ENCODE results near the gene ADISSP.

ADISSP gene

DNA sequence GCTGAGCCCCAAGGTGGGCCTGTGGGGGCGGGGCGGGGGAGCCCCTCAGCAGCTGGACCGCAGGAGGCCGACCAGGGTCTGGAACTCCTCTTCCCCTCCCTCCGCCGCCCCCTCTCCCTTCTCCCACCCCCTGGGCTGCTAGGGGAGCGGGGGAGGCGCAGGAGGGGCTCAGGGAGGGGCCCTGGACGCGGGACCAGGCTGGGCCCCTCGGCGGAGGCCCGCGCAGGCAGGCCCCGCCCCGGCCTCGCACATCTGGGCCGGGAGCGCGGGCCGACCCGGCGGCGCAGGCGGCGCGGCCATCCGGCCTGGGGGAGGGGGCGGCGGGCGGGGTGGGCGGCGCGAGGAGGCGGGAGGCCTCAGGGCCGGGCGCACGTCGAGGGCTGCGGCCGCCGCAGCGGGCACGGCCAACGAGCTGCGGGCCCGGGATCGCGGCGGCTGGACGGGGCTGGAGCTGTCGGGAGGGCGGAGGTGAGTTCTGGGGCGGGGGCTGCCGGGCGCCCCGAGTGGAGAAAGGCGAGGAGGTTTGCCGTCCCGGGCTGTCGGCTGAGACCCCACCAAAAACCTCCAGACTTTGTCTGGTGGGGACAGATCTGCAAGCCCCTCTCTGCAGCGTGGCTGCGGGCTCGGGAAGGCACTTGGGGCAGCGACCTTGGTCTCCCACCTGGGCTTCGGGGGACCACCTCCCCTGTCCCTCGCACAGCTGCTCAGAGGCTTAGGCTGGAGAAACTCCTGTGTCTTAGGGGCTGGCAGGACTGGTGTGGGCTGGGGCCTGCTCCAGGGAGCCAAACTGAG is 35.0 kb downstream of the ADISSP start, which contains the start of gene HSPA12B:
HSPA12B (plus strand) TSS at position 359 of the 792 bp plus-strand sequence. CDS start 5,990 bp downstream, outside the sequence.
- TF ChIP-seq CTCF (IDR thresholded peaks at IDR 0.05) (no peak), ZFX (IDR thresholded peaks at IDR 0.05; ENCODE audit: borderline replicate concordance) (no peak)
- no peak within 1 kb of the TSS for H3K27ac ChIP-seq

- H3K27ac ChIP-seq, result no peak overlapping the region
- no peak for TF ChIP-seq CTCF (IDR thresholded peaks at IDR 0.05)
- no peak for TF ChIP-seq ZFX (IDR thresholded peaks at IDR 0.05; ENCODE audit: borderline replicate concordance)
These were observed 35.6 kb downstream of the ADISSP start for GRCh38 chr20:3731944-3732326.

DNA sequence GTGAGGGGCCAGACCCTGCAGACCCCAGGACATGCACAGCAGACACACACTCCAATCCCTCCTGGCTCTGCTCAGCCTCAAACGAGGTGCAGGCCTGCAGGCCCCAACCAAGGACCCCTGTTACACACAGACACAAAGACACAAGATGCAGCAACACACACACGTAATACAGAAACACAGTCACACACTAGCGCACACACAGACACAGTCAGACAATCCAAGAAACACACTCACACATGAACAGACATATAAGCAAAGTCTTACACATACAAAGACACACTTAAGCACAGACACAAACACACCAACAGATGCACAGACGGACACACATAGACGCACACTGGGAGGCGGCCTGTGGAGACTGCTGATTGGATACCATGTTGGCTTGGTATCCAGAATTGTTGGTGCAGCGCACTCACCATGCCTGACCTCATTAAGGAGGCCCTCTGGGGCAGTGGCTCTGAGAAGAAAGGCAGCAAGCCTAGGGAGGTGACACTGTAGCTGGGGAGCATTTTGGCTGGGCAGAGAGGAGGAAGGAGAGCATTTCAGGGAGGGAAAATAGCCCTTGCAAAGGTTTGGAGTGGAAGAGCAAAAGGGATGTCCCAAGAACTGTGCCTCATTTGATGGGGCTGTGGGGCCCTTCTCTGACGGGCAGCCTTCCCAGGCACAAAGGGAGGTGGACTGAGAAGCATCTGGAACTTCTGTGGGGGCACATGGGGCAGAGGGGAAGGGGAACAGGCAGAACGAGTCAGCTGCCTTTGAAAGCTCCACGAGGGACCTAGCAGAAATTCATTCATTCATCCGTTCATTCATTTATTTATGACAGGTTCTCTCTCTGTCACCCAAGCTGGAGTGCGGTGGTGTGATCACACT is 36.5 kb downstream of the ADISSP start:
- TF ChIP-seq ZFX (IDR thresholded peaks at IDR 0.05; ENCODE audit: borderline replicate concordance), result no peak
- TF ChIP-seq CTCF (IDR thresholded peaks at IDR 0.05), result no peak
- H3K27ac ChIP-seq, result no peak overlapping the region

DNA sequence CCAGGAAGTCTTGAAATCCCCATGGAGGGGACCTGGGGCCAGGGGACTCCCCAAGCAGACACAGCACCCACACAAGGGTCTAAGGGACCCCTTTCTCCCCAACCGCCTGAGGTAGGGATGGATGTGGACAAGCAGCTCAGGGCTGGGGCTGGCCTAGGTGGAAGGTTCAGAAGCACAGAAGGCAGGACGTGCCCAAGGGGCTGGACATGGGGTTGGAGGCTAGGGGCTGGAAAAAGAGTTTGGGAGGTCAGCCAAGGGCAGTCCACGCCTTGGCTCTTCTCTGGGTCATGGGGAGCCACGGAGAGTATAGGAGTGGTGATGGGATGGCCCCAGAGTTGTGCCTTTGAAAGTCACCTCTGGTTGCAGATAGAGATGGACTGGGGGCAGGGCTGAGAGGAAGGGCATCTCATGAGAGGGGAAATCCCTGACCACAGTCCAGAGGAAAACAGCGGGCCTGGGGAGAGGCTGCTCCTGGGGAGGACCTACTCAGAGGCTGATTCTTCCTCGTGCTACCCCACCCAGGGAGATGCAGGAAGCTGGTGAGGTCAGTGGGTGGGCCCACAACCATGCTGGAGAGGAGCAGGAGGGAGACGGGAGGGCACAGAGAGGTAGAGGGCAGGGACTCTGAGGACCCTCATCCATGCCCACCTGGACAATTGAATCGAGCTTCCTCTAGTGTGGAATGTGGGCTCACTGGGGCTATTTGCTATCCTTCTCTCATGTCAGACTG is 37.6 kb downstream of the ADISSP start:
- no peak for TF ChIP-seq CTCF (IDR thresholded peaks at IDR 0.05)
- TF ChIP-seq ZFX (IDR thresholded peaks at IDR 0.05; ENCODE audit: borderline replicate concordance), result no peak
- no peak overlapping the region for H3K27ac ChIP-seq

DNA sequence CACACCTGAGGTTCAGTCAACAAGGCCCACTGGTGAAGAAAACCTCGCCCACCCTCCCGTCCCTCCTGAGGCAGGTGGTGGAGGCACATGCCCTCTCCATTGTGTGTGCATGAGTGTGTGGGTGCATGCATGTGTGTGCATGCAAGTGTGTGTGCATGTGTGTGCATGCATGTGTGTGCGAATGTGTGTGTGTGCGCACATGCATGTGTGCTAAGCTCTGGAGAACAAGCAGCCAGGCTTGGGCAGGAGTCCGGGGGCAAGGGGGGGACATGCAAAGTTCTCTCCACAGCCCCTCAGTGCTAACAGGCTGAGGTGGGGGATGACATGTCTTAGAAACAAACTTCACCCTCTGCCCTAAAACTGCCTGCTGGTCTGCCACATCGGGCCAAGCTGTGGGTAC is 38.2 kb downstream of the ADISSP start:
- no peak for TF ChIP-seq CTCF (IDR thresholded peaks at IDR 0.05)
- TF ChIP-seq ZFX (IDR thresholded peaks at IDR 0.05; ENCODE audit: borderline replicate concordance), result no peak

GRCh38 chr20:3728876-3729275 is 38.7 kb downstream of the ADISSP start:
- H3K27ac ChIP-seq, result no peak overlapping the region
- no peak for TF ChIP-seq CTCF (IDR thresholded peaks at IDR 0.05)
- TF ChIP-seq ZFX (IDR thresholded peaks at IDR 0.05; ENCODE audit: borderline replicate concordance), result no peak

More for the DNA sequence above, 38.2 kb downstream of the ADISSP start:
- no peak overlapping the region for H3K27ac ChIP-seq
